Spleen (tissue), 7 donors: ENCODE results near the gene ITPR1.

Experiments used
- CTCF ChIP-seq, 11 experiments: fragments of 200-600 bp in 7 of 11; fragments of 450-650 bp in 4 of 11; sonication (generic) in 4 of 11; IDR thresholded peaks in 8 of 11; conservative IDR thresholded peaks in 3 of 11; 1 replicate in 7 of 11; 2 replicates in 4 of 11; pipeline versions ENCODE4 v1.4.0 to v1.8.0; 2016 to 2021; ENCODE audit warnings: antibody characterized with exemption in 11 of 11, inconsistent platforms in 4 of 11, mild to moderate bottlenecking in 1 of 11
- POLR2A ChIP-seq, 3 donors: fragments of 450-650 bp; IDR thresholded peaks; one replicate each; pipeline ENCODE4 v1.5.1; 2017; ENCODE audit warnings: antibody characterized with exemption in 3 of 3, mild to moderate bottlenecking in 1 of 3
- POLR2AphosphoS5 ChIP-seq, 3 donors: sonication (generic); formaldehyde crosslinking; IDR thresholded peaks; one replicate each; pipeline ENCODE4 v1.5.1; 2017; ENCODE audit warnings: antibody characterized with exemption in 3 of 3
- donor health status: DM: no; HTN: no; CAD: no; lungs with moderate emphysema.
- donor health status: DM: no; HTN: no; CAD: no.
- donor health status: DM: no; HTN: no; CAD: no.

GRCh38 chr3:4564270-4564669, 71.1 kb downstream of the ITPR1 start:
- no peak for TF ChIP-seq CTCF (IDR thresholded peaks at IDR 0.05 in 8 of 11, conservative IDR thresholded peaks at IDR 0.05 in 3 of 11)
- TF ChIP-seq POLR2AphosphoS5 (IDR thresholded peaks at IDR 0.05) = no peak
- no peak for TF ChIP-seq POLR2A (IDR thresholded peaks at IDR 0.05)
